Measurements from ENCODE around the gene CRYGB. TPM values are rescaled to one million over a fixed set of nuclear protein-coding genes. Genes with fewer than 3 reads are reported as not detected.

CRYGB gene
- total and polyA plus RNA-seq, 2 of the 4 experiments (the other 2 are of a cell fraction): not detected

GRCh38 chr2:208186465-208186864 is 40.5 kb upstream of the CRYGB start:
- Histone ChIP-seq H3K4me3 (ENCODE audit: insufficient read depth, low read depth, low read length) (no peak overlapping the region), H3K4ac (ENCODE audit: low read depth, low read length) (no peak overlapping the region), H2BK15ac (ENCODE audit: low read depth, low read length) (no peak overlapping the region), H3K27me3 (ENCODE audit: control insufficient read depth, insufficient read depth, low read length) (peaks cover 18% of the 10 kb centered on the region), H4K5ac (ENCODE audit: low read depth, low read length) (no peak overlapping the region), H3K79me1 (ENCODE audit: low read depth in 1 of 2, low read length in 2 of 2) (no peaks in the 10 kb centered on the region), H3K4me1 (ENCODE audit: control insufficient read depth, insufficient read depth, low read length) (no peaks in the 10 kb centered on the region), H4K20me1 (ENCODE audit: insufficient read depth, low read length) (no peaks in the 10 kb centered on the region), H4K8ac (ENCODE audit: low read depth in 2 of 2, low read length in 2 of 2) (no peak overlapping the region), H2BK5ac (ENCODE audit: low read depth, low read length, poor library complexity, severe bottlenecking) (no peak overlapping the region), H3K9ac (ENCODE audit: low read depth, low read length) (no peak overlapping the region), H3K9me1 (ENCODE audit: insufficient read depth, low read length) (no peaks in the 10 kb centered on the region), H2AK9ac (replicated peaks; ENCODE audit: low read depth, low read length, poor library complexity) (no peak overlapping the region), H2BK120ac (ENCODE audit: low read depth, low read length) (no peak overlapping the region), H3K36me3 (ENCODE audit: control insufficient read depth, insufficient read depth, low read length) (no peaks in the 10 kb centered on the region), H3K27ac (ENCODE audit: insufficient read depth, low read length) (no peak overlapping the region), H2AFZ (replicated peaks; ENCODE audit: low read length, poor library complexity) (no peak overlapping the region), H3K4me2 (ENCODE audit: low read depth, low read length) (no peak overlapping the region), H4K91ac (ENCODE audit: insufficient read depth, low read depth, low read length) (no peak overlapping the region), H3K18ac (ENCODE audit: low read depth, low read length) (no peak overlapping the region), H2BK20ac (ENCODE audit: low read depth, low read length) (no peak overlapping the region), H3K9me3 (ENCODE audit: control insufficient read depth, insufficient read depth, low read length) (no peaks in the 10 kb centered on the region), H3K56ac (ENCODE audit: extremely low read depth, insufficient read depth, low read length) (no peak overlapping the region), H3K14ac (replicated peaks; ENCODE audit: low read depth, low read length) (no peak overlapping the region), H3K23ac (ENCODE audit: low read depth, low read length) (no peak overlapping the region), H2AK5ac (ENCODE audit: low read depth, low read length) (no peak overlapping the region)
- WGBS, 2 experiments (ENCODE audit: extremely low coverage in 2 of 2, insufficient read length in 1 of 2): 20% methylated on average over 1 of the region's 5 CpGs; no CpG with 5 or more reads in 1 of the 2 experiments
- CTCF ChIA-PET: no interaction called here
- intact Hi-C loops (cut with micrococcal nuclease) (no loop called here), in situ Hi-C loops (cut with MboI; ENCODE audit: low sequenced_read_pairs) (no loop called here), dilution Hi-C loops (cut with HindIII; ENCODE audit: low sequenced_read_pairs, unreplicated experiment) (no loop called here)
- no peak for TF ChIP-seq BHLHE40 (IDR thresholded peaks at IDR 0.05; ENCODE audit: low read depth, low read length)
- no peak for TF ChIP-seq MXI1 (IDR thresholded peaks at IDR 0.05; ENCODE audit: borderline replicate concordance, low read depth, low read length)
- no peak for TF ChIP-seq FOS (IDR thresholded peaks at IDR 0.05; ENCODE audit: low read depth, low read length)
- no peak for TF ChIP-seq CEBPB (IDR thresholded peaks at IDR 0.05; ENCODE audit: low read depth, low read length)
- no peak for TF ChIP-seq CHD1 (IDR thresholded peaks at IDR 0.05; ENCODE audit: low read depth, low read length)
- TF ChIP-seq CTCF (conservative IDR thresholded peaks at IDR 0.05; ENCODE audit: low read depth, low read length): no peak
- TF ChIP-seq USF2 (IDR thresholded peaks at IDR 0.05; ENCODE audit: low read depth, low read length): no peak
- TF ChIP-seq RFX5 (IDR thresholded peaks at IDR 0.05; ENCODE audit: low read depth, low read length): no peak
- no peak for TF ChIP-seq POLR2A (IDR thresholded peaks at IDR 0.05; ENCODE audit: low read depth, low read length)
- TF ChIP-seq RCOR1 (IDR thresholded peaks at IDR 0.05; ENCODE audit: insufficient replicate concordance, low read length): no peak
- no peak for TF ChIP-seq RAD21 (IDR thresholded peaks at IDR 0.05; ENCODE audit: low read length)
- TF ChIP-seq MAFK (IDR thresholded peaks at IDR 0.05; ENCODE audit: low read depth, low read length): no peak
- TF ChIP-seq SMC3 (IDR thresholded peaks at IDR 0.05; ENCODE audit: low read depth, low read length): no peak
- no peak for TF ChIP-seq MAZ (IDR thresholded peaks at IDR 0.05; ENCODE audit: borderline replicate concordance, low read depth, low read length)
- TF ChIP-seq ELK1 (IDR thresholded peaks at IDR 0.05; ENCODE audit: borderline replicate concordance, low read depth, low read length): no peak
- no peak for TF ChIP-seq NFE2L2 (IDR thresholded peaks at IDR 0.05; ENCODE audit: low read depth, low read length)
- ATAC-seq (ENCODE audit: low read depth): no peak
- DNase-seq: no peak
- BruUV-seq (replicated peaks): no TSS peak
- POLR2A ChIA-PET (ENCODE audit: unreplicated experiment): no interaction called here

All from IMR-90 (cell line).